ENCODE results near the gene COMT.

- no peak for TF ChIP-seq ZNF384 (IDR thresholded peaks at IDR 0.05)
- no peak for TF ChIP-seq FOXM1 (IDR thresholded peaks at IDR 0.05; ENCODE audit: borderline replicate concordance)
- TF ChIP-seq HDGF (IDR thresholded peaks at IDR 0.05; ENCODE audit: borderline replicate concordance) = no peak
- no peak for TF ChIP-seq FOXA1 (IDR thresholded peaks at IDR 0.05)
- TF ChIP-seq TARDBP (IDR thresholded peaks at IDR 0.05) = no peak
- TF ChIP-seq L3MBTL2 (conservative IDR thresholded peaks at IDR 0.05) = no peak
- no peak for TF ChIP-seq SP1 (IDR thresholded peaks at IDR 0.05)
- no peak for TF ChIP-seq FOXK2 (IDR thresholded peaks at IDR 0.05)
- no peak for TF ChIP-seq ARNT (IDR thresholded peaks at IDR 0.05)
- TF ChIP-seq LEF1 (IDR thresholded peaks at IDR 0.05; ENCODE audit: borderline replicate concordance) = no peak
- no peak for TF ChIP-seq SUZ12 (IDR thresholded peaks at IDR 0.05)
- no peak for TF ChIP-seq PKNOX1 (IDR thresholded peaks at IDR 0.05)
Observed at GRCh38 chr22:19936513-19936912, 5.1 kb upstream of the COMT start.

Measured in HEK293T (cell line).